WTC11 (cell line): ENCODE results near the gene DISC1. TPM values are rescaled to one million over a fixed set of nuclear protein-coding genes. Genes with fewer than 3 reads are reported as not detected.

Experiments
- ATAC-seq: fragments of 200-7000 bp; cut with Tn5 transposase; 2 replicates; pipeline ENCODE4 v1.10.0; 2021; ENCODE audit warnings: mild to moderate bottlenecking, moderate library complexity
- CTCF ChIA-PET: fragments of 300-600 bp; sonication (Branson Sonifier 250); formaldehyde crosslinking; loops from one replicate; lab custom pipeline; 2021; ENCODE audit warnings: antibody characterized with exemption; lab: Charles Lee
- POLR2A ChIA-PET: fragments of 350-600 bp; sonication (Branson Sonifier 250); formaldehyde crosslinking; loops from one replicate; lab custom pipeline; 2021; ENCODE audit warnings: antibody characterized with exemption; lab: Charles Lee
- DNase-seq: peaks from one replicate; pipeline ENCODE4 v3.0.0; 2021; ENCODE audit warnings: low spot score
- H3K27ac Mint-ChIP-seq: 2 replicates; pipeline ENCODE4 v1.8.0; 2021; ENCODE audit warnings: mixed read lengths
- H3K27me3 Mint-ChIP-seq: 2 replicates; pipeline ENCODE4 v1.8.0; 2021; ENCODE audit warnings: low read depth, mild to moderate bottlenecking, moderate library complexity, mixed read lengths
- H3K36me3 Mint-ChIP-seq: 2 replicates; pipeline ENCODE4 v1.8.0; 2021; ENCODE audit warnings: mixed read lengths
- H3K4me1 Mint-ChIP-seq: 2 replicates; pipeline ENCODE4 v1.8.0; 2022; ENCODE audit warnings: mixed read lengths
- H3K4me3 Mint-ChIP-seq: 2 replicates; pipeline ENCODE4 v1.8.0; 2021; ENCODE audit warnings: mild to moderate bottlenecking, moderate library complexity, mixed read lengths
- H3K9me3 Mint-ChIP-seq: 2 replicates; pipeline ENCODE4 v1.8.0; 2021; ENCODE audit warnings: mixed read lengths
- ATF2 ChIP-seq: sonication (generic); formaldehyde crosslinking; IDR thresholded peaks from 2 replicates; pipeline ENCODE4 v1.8.1; 2022; ENCODE audit warnings: low read depth, missing genetic modification reagents, borderline replicate concordance
- ATF6 ChIP-seq: sonication (generic); formaldehyde crosslinking; IDR thresholded peaks from 2 replicates; pipeline ENCODE4 v1.8.1; 2023; ENCODE audit warnings: mild to moderate bottlenecking, missing genetic modification reagents
- EMX1 ChIP-seq: fragments of 250-450 bp; sonication (Bioruptor Pico); IDR thresholded peaks from 2 replicates; pipeline ENCODE4 v1.8.0; 2021; ENCODE audit warnings: mild to moderate bottlenecking
- GABPB1 ChIP-seq: sonication (generic); formaldehyde crosslinking; IDR thresholded peaks from 2 replicates; pipeline ENCODE4 v1.8.1; 2023; ENCODE audit warnings: mild to moderate bottlenecking, missing genetic modification reagents
- GRHL2 ChIP-seq: fragments of 250-450 bp; sonication (Bioruptor Pico); IDR thresholded peaks from 2 replicates; pipeline ENCODE4 v1.8.0; 2022; ENCODE audit warnings: mild to moderate bottlenecking, moderate library complexity; ENCODE audit not compliant: insufficient replicate concordance, severe bottlenecking
- KAT7 ChIP-seq: sonication (generic); formaldehyde crosslinking; IDR thresholded peaks from 2 replicates; pipeline ENCODE4 v1.8.1; 2023; ENCODE audit warnings: missing genetic modification reagents, mild to moderate bottlenecking, borderline replicate concordance
- MAX ChIP-seq: sonication (generic); formaldehyde crosslinking; IDR thresholded peaks from 2 replicates; pipeline ENCODE4 v1.8.0; 2022; ENCODE audit warnings: mild to moderate bottlenecking, missing genetic modification reagents
- NFATC4 ChIP-seq: fragments of 250-450 bp; sonication (Bioruptor Pico); IDR thresholded peaks from 2 replicates; pipeline ENCODE4 v1.9.0; 2021; ENCODE audit warnings: mild to moderate bottlenecking
- NFE2L1 ChIP-seq: sonication (generic); formaldehyde crosslinking; IDR thresholded peaks from 2 replicates; pipeline ENCODE4 v1.8.1; 2023; ENCODE audit warnings: missing genetic modification reagents
- NFYB ChIP-seq: sonication (generic); formaldehyde crosslinking; conservative IDR thresholded peaks from 2 replicates; pipeline ENCODE4 v1.8.0; 2022; ENCODE audit warnings: low read depth, missing genetic modification reagents
- NR2C2 ChIP-seq: sonication (generic); formaldehyde crosslinking; IDR thresholded peaks from 2 replicates; pipeline ENCODE4 v1.8.0; 2022; ENCODE audit warnings: mild to moderate bottlenecking, missing genetic modification reagents
- PREB ChIP-seq: sonication (generic); formaldehyde crosslinking; IDR thresholded peaks from 2 replicates; pipeline ENCODE4 v1.8.1; 2022; ENCODE audit warnings: mild to moderate bottlenecking, missing genetic modification reagents, moderate library complexity, borderline replicate concordance
- RELA ChIP-seq: sonication (generic); formaldehyde crosslinking; IDR thresholded peaks from 2 replicates; pipeline ENCODE4 v1.8.1; 2022; ENCODE audit warnings: missing genetic modification reagents, mild to moderate bottlenecking, borderline replicate concordance
- RORB ChIP-seq: fragments of 250-450 bp; sonication (Bioruptor Pico); IDR thresholded peaks from 2 replicates; pipeline ENCODE4 v1.9.0; 2021; ENCODE audit warnings: mild to moderate bottlenecking
- SMAD3 ChIP-seq: sonication (generic); formaldehyde crosslinking; IDR thresholded peaks from 2 replicates; pipeline ENCODE4 v1.8.0; 2022; ENCODE audit warnings: missing genetic modification reagents, mild to moderate bottlenecking, borderline replicate concordance
- SMAD4 ChIP-seq: sonication (generic); formaldehyde crosslinking; IDR thresholded peaks from 2 replicates; pipeline ENCODE4 v1.8.0; 2022; ENCODE audit warnings: mild to moderate bottlenecking, missing genetic modification reagents
- STAT6 ChIP-seq: sonication (generic); formaldehyde crosslinking; conservative IDR thresholded peaks from 2 replicates; pipeline ENCODE4 v1.8.1; 2023; ENCODE audit warnings: mild to moderate bottlenecking, low read depth, missing genetic modification reagents, moderate library complexity
- TEAD1 ChIP-seq: sonication (generic); formaldehyde crosslinking; IDR thresholded peaks from 2 replicates; pipeline ENCODE4 v1.8.0; 2022; ENCODE audit warnings: mild to moderate bottlenecking, missing genetic modification reagents
- ZNF138 ChIP-seq: sonication (generic); formaldehyde crosslinking; conservative IDR thresholded peaks from 2 replicates; pipeline ENCODE4 v1.8.1; 2022; ENCODE audit warnings: mild to moderate bottlenecking, moderate library complexity, missing genetic modification reagents
- ZNF219 ChIP-seq: sonication (generic); formaldehyde crosslinking; IDR thresholded peaks from 2 replicates; pipeline ENCODE4 v1.8.0; 2023; ENCODE audit warnings: missing genetic modification reagents, mild to moderate bottlenecking, borderline replicate concordance
- ZNF232 ChIP-seq: sonication (generic); formaldehyde crosslinking; IDR thresholded peaks from 2 replicates; pipeline ENCODE4 v1.8.0; 2022; ENCODE audit warnings: mild to moderate bottlenecking, missing genetic modification reagents
- ZNF263 ChIP-seq: sonication (generic); formaldehyde crosslinking; IDR thresholded peaks from 2 replicates; pipeline ENCODE4 v1.8.1; 2022; ENCODE audit warnings: low read depth, mild to moderate bottlenecking, moderate library complexity, missing genetic modification reagents
- ZNF423 ChIP-seq: fragments of 250-450 bp; sonication (Bioruptor Pico); IDR thresholded peaks from 2 replicates; pipeline ENCODE4 v2.1.2; 2022; ENCODE audit warnings: mild to moderate bottlenecking, moderate library complexity
- total RNA-seq: library from RNA; stranded (reverse); gene quantifications from 3 replicates; pipeline ENCODE4 v1.2.3, GENCODE V29; 2021
- TF ChIP-seq, protein P1 (sequence below): sonication (generic); formaldehyde crosslinking; conservative IDR thresholded peaks from 2 replicates; pipeline ENCODE4 v1.8.1; 2022; ENCODE audit warnings: mild to moderate bottlenecking, missing genetic modification reagents
- TF ChIP-seq, protein P2 (sequence below): sonication (generic); formaldehyde crosslinking; IDR thresholded peaks from 2 replicates; pipeline ENCODE4 v1.8.1; 2023; ENCODE audit warnings: mild to moderate bottlenecking, missing genetic modification reagents, moderate library complexity
- TF ChIP-seq, protein P3 (sequence below): sonication (generic); formaldehyde crosslinking; IDR thresholded peaks from 2 replicates; pipeline ENCODE4 v1.8.0; 2023; ENCODE audit warnings: missing genetic modification reagents

DISC1 gene
- total RNA-seq, 1 experiment from 2014 or later = 5.5 TPM

DNA sequence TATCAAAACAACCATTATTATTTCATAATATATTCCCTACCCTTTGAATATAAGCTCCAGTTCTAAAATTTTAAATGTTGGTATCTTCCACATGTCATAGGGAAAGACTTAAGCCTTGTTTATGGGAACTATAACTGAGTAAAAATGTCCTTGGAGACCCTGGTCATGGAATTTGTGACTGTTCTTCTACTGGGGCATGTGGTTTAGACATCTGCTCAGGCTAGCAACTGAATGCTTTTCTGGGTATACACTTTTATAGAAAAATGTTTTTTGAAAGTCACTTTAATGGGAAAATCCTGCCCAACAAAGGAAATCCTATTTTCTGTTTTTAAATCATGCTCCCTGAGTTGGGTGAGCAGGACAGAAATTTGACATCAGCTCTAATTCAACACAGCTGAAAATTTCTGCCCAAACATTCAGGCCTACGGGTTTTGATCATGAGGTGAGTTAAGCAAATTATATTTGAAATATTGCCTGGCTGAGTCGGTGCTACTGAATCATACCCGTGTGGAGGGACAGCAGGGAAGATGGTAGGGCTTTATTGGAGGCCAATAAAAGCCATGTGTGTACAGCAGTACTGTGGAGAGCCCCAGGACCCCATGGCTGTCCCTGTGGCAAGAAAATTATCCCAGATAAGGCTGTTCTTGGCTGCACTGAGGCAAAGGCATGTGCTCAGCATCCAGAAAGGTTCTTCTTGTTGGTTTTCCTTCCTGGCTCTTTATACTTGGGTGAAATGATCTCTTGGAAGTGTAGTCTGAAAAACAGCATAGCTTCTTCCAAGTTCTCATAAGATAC is 391.8 kb downstream of the DISC1 start (continued):
- TF ChIP-seq ATF6 (no peak), GRHL2 (CRISPR knock-in tag) (no peak), EMX1 (CRISPR knock-in tag) (no peak), TEAD1 (no peak), ATF2 (CRISPR knock-in tag) (no peak)
- TF ChIP-seq, protein P1, sequence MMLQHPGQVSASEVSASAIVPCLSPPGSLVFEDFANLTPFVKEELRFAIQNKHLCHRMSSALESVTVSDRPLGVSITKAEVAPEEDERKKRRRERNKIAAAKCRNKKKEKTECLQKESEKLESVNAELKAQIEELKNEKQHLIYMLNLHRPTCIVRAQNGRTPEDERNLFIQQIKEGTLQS (CRISPR knock-in tag) = no peak

DNA sequence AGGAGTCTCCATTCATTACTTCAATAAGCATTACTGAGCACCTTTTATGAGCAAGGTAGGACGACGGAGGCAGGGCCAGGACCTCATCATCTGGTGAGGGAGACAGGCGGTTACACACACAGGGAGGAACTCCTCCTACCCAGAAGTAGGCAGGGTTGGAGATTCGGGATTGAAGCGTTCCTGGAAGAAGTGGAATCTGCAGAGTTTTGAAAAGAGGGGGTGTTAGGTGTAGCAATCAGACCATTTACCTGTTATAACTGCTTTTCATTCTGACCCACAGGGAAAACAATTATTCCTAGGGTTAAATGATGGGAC is 392.4 kb downstream of the DISC1 start:
- H3K4me3 Mint-ChIP-seq = no peak overlapping the region
- TF ChIP-seq NFE2L1 (CRISPR knock-in tag) = no peak
- no peak for TF ChIP-seq KAT7 (CRISPR knock-in tag)
- no peak for TF ChIP-seq ZNF232 (CRISPR knock-in tag)
- H3K9me3 Mint-ChIP-seq = no peaks in the 10 kb centered on the region
- DNase-seq (no peak), ATAC-seq (no peak)
- no peak overlapping the region for H3K27ac Mint-ChIP-seq
- ChIA-PET CTCF (no interaction called here), POLR2A (no interaction called here)
- H3K27me3 Mint-ChIP-seq = no peaks in the 10 kb centered on the region; the same call in 1 of the 2 replicates
- H3K4me1 Mint-ChIP-seq = peaks cover 37% of the 10 kb centered on the region
- H3K36me3 Mint-ChIP-seq = no peaks in the 10 kb centered on the region

DNA sequence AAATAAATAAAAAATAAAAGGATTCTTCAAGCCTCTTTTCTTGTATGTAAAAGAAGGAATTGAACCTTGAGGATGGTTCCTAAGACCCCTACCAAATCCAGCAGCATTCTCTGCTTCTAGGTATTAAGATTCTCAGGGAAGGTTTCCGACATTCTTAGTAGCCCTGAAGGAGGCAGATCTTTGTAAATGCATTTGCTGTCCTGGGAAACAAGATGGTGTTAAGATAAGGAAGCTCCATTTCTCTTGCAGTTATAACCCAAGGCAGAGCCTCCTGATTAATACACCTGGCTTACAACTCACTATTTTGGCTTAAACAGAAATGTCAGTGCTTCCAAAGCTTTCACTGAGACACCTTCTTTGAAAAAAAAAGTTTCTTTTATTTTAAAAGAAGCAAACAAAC is 393.8 kb downstream of the DISC1 start:
- peaks cover 26% of the 10 kb centered on the region for H3K4me1 Mint-ChIP-seq
- CTCF ChIA-PET = no interaction called here
- no peak for TF ChIP-seq RELA (CRISPR knock-in tag)
- TF ChIP-seq ZNF219 (CRISPR knock-in tag) = no peak
- no peak for TF ChIP-seq ZNF138 (CRISPR knock-in tag)
- TF ChIP-seq SMAD3 (CRISPR knock-in tag) = no peak
- TF ChIP-seq ZNF423 (CRISPR knock-in tag) = no peak
- TF ChIP-seq, protein P2, sequence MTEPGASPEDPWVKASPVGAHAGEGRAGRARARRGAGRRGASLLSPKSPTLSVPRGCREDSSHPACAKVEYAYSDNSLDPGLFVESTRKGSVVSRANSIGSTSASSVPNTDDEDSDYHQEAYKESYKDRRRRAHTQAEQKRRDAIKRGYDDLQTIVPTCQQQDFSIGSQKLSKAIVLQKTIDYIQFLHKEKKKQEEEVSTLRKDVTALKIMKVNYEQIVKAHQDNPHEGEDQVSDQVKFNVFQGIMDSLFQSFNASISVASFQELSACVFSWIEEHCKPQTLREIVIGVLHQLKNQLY (CRISPR knock-in tag) = no peak
- TF ChIP-seq NFATC4 = no peak
- TF ChIP-seq ZNF263 (CRISPR knock-in tag) = no peak
- TF ChIP-seq PREB = no peak
- TF ChIP-seq, protein P3, sequence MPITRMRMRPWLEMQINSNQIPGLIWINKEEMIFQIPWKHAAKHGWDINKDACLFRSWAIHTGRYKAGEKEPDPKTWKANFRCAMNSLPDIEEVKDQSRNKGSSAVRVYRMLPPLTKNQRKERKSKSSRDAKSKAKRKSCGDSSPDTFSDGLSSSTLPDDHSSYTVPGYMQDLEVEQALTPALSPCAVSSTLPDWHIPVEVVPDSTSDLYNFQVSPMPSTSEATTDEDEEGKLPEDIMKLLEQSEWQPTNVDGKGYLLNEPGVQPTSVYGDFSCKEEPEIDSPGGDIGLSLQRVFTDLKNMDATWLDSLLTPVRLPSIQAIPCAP (CRISPR knock-in tag) = no peak
- no peak for TF ChIP-seq SMAD4 (CRISPR knock-in tag)
- TF ChIP-seq STAT6 = no peak
- no peak for TF ChIP-seq RORB (CRISPR knock-in tag)
- TF ChIP-seq GABPB1 = no peak
- no peak for TF ChIP-seq MAX
- no peak for TF ChIP-seq NFYB
- TF ChIP-seq NR2C2 (CRISPR knock-in tag) = no peak

More for the DNA sequence above, 393.8 kb downstream of the DISC1 start:
- POLR2A ChIA-PET = no interaction called here
- Mint-ChIP-seq H3K4me3 (no peak overlapping the region), H3K9me3 (no peaks in the 10 kb centered on the region), H3K27me3 (no peaks in the 10 kb centered on the region; the same call in 1 of the 2 replicates), H3K27ac (no peak overlapping the region), H3K36me3 (no peaks in the 10 kb centered on the region)
- no peak for DNase-seq
- ATAC-seq = no peak
